Measurements from ENCODE around the gene LIPC. TPM values are rescaled to one million over a fixed set of nuclear protein-coding genes. Genes with fewer than 3 reads are reported as not detected.
"Not testable (repeated sequence)": the region's sequence is repeated elsewhere in the genome, so short reads cannot be mapped to it uniquely, and the experiment has no call there.

Gene LIPC
- total RNA-seq, 4 donors from 2014 or later, result 0.48 to 8.2 (median 2.6) TPM; not detected in 1

GRCh38 chr15:58602823-58603222 lies 171.0 kb downstream of the LIPC start:
- DNase-seq, result no peak
- no peak overlapping the region for H3K4me3 ChIP-seq
- no peak overlapping the region for H3K27ac ChIP-seq
- peaks cover 0 to 10% (median 6%) of the 10 kb centered on the region in 4 donors for H3K4me1 ChIP-seq
- intact Hi-C loops (cut with DNase I; ENCODE audit: low total_unique reads), result no loop called here
- in situ Hi-C loops (cut with MboI; ENCODE audit: low pct_ligation_motif_present in 1 of 4, low pct_unique_long_range_greater_than_20kb in 1 of 4, low sequenced_read_pairs in 3 of 4), result no loop called here
- TF ChIP-seq EP300 (IDR thresholded peaks at IDR 0.05; ENCODE audit: low read depth) (no peak), POLR2AphosphoS5 (IDR thresholded peaks at IDR 0.05) (no peak), CTCF (IDR thresholded peaks at IDR 0.05) (no peak), POLR2A (IDR thresholded peaks at IDR 0.05) (no peak)
- WGBS, 2 donors (ENCODE audit: low coverage in 1 of 2), result 79 to 90% methylated on average over 2 of the region's 2 CpGs
- H3K36me3 ChIP-seq, result peaks cover 0 to 5% (median 0%) of the 10 kb centered on the region in 4 donors
- H3K9me3 ChIP-seq, result no peaks in the 10 kb centered on the region
- H3K27me3 ChIP-seq, result no peaks in the 10 kb centered on the region

GRCh38 chr15:58603927-58604326 lies 172.1 kb downstream of the LIPC start:
- intact Hi-C loops (cut with DNase I; ENCODE audit: low total_unique reads); H3K4me3 ChIP-seq; H3K27ac ChIP-seq; in situ Hi-C loops (cut with MboI; ENCODE audit: low pct_ligation_motif_present in 1 of 4, low pct_unique_long_range_greater_than_20kb in 1 of 4, low sequenced_read_pairs in 3 of 4); H3K4me1 ChIP-seq; H3K9me3 ChIP-seq; H3K27me3 ChIP-seq; H3K36me3 ChIP-seq; DNase-seq: not testable (repeated sequence)
- WGBS, 2 donors (ENCODE audit: low coverage in 1 of 2), result 98 to 100% methylated on average over 4 to 8 of the region's 8 CpGs

- intact Hi-C loops (cut with DNase I; ENCODE audit: low total_unique reads), result no loop called here
- no peak for TF ChIP-seq POLR2A (IDR thresholded peaks at IDR 0.05)
- no peak for TF ChIP-seq POLR2AphosphoS5 (IDR thresholded peaks at IDR 0.05)
- TF ChIP-seq EP300 (IDR thresholded peaks at IDR 0.05; ENCODE audit: low read depth), result no peak
- TF ChIP-seq CTCF (IDR thresholded peaks at IDR 0.05), result no peak
- H3K4me3 ChIP-seq, result no peak overlapping the region
- H3K4me1 ChIP-seq, result no peaks in the 10 kb centered on the region
- H3K27ac ChIP-seq, result no peak overlapping the region
- in situ Hi-C loops (cut with MboI; ENCODE audit: low pct_ligation_motif_present in 1 of 4, low pct_unique_long_range_greater_than_20kb in 1 of 4, low sequenced_read_pairs in 3 of 4), result no loop called here
- H3K9me3 ChIP-seq, result no peaks in the 10 kb centered on the region
- H3K36me3 ChIP-seq, result peaks cover 0 to 5% (median 0%) of the 10 kb centered on the region in 4 donors
- DNase-seq, result no peak
- 84 to 85% methylated on average over 2 to 4 of the region's 4 CpGs for WGBS, 2 donors (ENCODE audit: low coverage in 1 of 2)
- H3K27me3 ChIP-seq, result no peaks in the 10 kb centered on the region
Measured at GRCh38 chr15:58604455-58604923, 172.7 kb downstream of the LIPC start.

GRCh38 chr15:58605931-58606530 lies 174.2 kb downstream of the LIPC start:
- TF ChIP-seq CTCF (IDR thresholded peaks at IDR 0.05), result no peak
- no peak for TF ChIP-seq POLR2AphosphoS5 (IDR thresholded peaks at IDR 0.05)
- TF ChIP-seq EP300 (IDR thresholded peaks at IDR 0.05; ENCODE audit: low read depth), result no peak
- no peak for TF ChIP-seq POLR2A (IDR thresholded peaks at IDR 0.05)
- no peak for DNase-seq
- intact Hi-C loops (cut with DNase I; ENCODE audit: low total_unique reads) (no loop called here), in situ Hi-C loops (cut with MboI; ENCODE audit: low pct_ligation_motif_present in 1 of 4, low pct_unique_long_range_greater_than_20kb in 1 of 4, low sequenced_read_pairs in 3 of 4) (no loop called here)
- no peaks in the 10 kb centered on the region for H3K9me3 ChIP-seq
- H3K36me3 ChIP-seq, result peaks cover 0 to 16% (median 0%) of the 10 kb centered on the region in 4 donors
- no peak overlapping the region for H3K27ac ChIP-seq
- no peaks in the 10 kb centered on the region for H3K4me1 ChIP-seq
- no peak overlapping the region for H3K4me3 ChIP-seq
- no peaks in the 10 kb centered on the region for H3K27me3 ChIP-seq
- WGBS, 2 donors (ENCODE audit: low coverage in 1 of 2), result 99 to 100% methylated on average over 3 of the region's 3 CpGs
